ENCODE data around the gene RPS6KA2. TPM values are rescaled to one million over a fixed set of nuclear protein-coding genes. Genes with fewer than 3 reads are reported as not detected.

Gene RPS6KA2
- total RNA-seq, 4 donors from 2014 or later: 12.1 to 116 (median 26.4) TPM

DNA sequence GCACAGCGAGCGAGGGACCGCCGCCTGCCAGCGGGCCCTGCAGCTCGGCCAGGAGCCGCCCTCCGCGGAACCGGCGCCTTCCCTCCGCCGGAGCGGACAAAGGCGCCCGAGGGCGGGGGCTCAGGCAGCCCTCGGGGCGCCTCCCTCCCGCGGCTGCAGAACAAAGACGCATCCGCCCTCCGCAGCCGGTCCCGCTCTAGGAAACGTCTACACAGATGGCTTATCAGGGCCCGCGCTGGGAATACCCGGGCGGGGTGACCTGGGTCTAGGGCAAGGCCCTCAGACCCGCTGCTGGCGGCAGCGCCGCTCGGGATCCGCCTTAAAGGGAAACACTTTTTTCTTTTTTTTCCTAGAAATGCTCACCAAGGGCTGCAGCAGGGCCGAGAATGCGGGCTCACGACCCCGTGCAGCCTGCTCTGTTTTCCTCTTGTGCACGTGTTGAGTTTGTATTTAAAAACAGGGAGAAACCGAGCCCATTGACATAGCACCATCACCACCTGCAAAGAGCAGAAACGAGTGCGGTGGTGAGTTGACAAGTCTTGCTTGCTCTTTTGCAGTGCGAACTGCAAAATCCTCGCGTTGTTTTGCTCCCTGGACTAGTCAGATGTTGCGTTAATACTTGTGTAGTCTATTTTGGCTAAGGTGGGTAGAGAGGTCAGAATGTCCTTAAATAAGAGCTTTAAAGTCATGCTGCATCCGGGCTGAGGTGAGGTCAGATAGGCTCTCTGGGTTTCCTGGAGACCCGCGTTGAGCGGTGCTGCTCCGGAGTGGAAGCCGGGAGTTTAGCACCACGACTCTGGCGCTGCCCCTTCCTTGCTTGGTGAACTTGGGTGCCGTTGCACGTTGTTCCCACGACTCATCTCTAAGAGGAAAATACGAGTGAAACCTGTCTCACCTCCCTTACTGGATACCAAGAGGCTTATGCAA, 1.1 kb upstream of the RPS6KA2 start:
- H3K9me3 ChIP-seq: no peaks in the 10 kb centered on the region
- peak overlapping the region; percentile 67 to 88 (median 74) for H3K4me3 ChIP-seq
- no peaks in the 10 kb centered on the region for H3K27me3 ChIP-seq
- DNase-seq: peak; percentile 60 to 83 (median 81)
- TF ChIP-seq POLR2A (IDR thresholded peaks at IDR 0.05): no peak
- TF ChIP-seq, protein P1, sequence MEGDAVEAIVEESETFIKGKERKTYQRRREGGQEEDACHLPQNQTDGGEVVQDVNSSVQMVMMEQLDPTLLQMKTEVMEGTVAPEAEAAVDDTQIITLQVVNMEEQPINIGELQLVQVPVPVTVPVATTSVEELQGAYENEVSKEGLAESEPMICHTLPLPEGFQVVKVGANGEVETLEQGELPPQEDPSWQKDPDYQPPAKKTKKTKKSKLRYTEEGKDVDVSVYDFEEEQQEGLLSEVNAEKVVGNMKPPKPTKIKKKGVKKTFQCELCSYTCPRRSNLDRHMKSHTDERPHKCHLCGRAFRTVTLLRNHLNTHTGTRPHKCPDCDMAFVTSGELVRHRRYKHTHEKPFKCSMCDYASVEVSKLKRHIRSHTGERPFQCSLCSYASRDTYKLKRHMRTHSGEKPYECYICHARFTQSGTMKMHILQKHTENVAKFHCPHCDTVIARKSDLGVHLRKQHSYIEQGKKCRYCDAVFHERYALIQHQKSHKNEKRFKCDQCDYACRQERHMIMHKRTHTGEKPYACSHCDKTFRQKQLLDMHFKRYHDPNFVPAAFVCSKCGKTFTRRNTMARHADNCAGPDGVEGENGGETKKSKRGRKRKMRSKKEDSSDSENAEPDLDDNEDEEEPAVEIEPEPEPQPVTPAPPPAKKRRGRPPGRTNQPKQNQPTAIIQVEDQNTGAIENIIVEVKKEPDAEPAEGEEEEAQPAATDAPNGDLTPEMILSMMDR (IDR thresholded peaks at IDR 0.05): peak in 1 of 6 experiments; percentile 1
- peaks cover 0 to 12% (median 4%) of the 10 kb centered on the region in 4 donors for H3K4me1 ChIP-seq
- H3K36me3 ChIP-seq: no peaks in the 10 kb centered on the region
- peak overlapping the region; percentile 70 to 96 (median 75) for H3K27ac ChIP-seq

DNA sequence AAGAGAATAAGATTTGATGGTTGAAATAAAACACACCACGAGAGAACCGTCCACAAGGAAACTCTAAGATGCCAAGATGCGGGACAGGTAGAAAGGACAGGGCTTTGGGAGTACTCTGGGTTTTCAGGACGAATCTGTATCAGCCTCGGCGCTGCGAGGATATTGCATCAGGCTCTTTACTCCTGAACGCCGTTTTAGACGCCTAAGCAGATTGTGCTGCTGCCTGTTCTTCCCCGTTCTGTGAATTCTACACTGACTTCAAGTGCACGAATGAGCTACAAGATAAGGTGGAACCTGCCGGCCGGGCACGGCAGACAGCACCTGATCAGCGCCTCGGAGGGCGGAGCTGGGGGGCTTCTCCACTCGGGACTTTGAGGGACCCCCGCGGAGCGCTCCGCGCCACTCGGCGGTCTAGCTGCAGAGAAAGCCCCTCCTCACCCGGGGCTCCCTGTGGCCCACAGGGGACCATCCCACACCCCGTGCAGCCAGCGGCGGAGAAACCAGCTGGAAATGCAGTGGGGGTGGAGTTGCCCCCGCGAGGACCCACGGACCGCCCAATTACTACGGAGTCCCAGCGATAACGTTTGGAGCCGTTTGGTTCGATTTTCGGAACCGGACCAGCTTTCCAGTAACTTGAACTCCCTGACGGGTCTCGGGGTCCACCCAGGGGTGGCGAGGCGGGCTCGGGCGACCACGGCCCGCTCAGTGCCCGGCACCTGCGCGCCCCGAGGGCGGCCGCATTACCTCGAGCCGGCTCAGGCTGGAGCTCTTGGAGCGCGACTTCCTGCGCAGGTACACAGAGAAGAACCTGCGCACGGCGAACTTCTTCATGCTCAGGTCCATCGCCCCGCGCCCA, 646 bp downstream of the RPS6KA2 start:
- Histone ChIP-seq H3K4me1 (peaks cover 0 to 12% (median 4%) of the 10 kb centered on the region in 4 donors), H3K4me3 (peak overlapping the region; percentile 65 to 88 (median 69)), H3K36me3 (no peaks in the 10 kb centered on the region), H3K9me3 (no peaks in the 10 kb centered on the region), H3K27ac (peak overlapping the region; percentile 60 to 79 (median 74)), H3K27me3 (no peaks in the 10 kb centered on the region)
- DNase-seq: peak in 2 of 3 donors; percentile 24 to 60
- no peak for TF ChIP-seq POLR2A (IDR thresholded peaks at IDR 0.05)
- TF ChIP-seq, protein P1 (IDR thresholded peaks at IDR 0.05): no peak

DNA sequence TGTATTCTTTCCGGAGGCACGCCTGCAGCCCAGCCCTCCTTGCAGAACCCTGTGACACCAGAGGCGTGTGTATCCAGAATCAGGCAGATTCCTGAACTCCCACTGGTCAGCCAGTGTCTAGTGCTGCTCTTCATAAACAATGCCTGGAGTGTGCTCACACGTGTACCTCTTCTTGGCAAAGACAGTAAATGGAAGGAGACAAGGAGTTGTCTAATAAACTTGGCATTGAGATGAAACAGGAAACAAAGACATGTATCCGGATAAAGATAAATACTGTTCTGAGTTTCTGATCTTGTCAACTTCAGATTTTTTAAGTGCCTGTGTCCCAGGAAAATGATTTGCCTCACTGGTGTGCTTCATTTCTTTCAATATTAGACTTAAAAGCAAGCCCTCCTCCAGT, 1.7 kb downstream of the RPS6KA2 start:
- TF ChIP-seq POLR2A (IDR thresholded peaks at IDR 0.05): no peak
- TF ChIP-seq, protein P1 (IDR thresholded peaks at IDR 0.05): no peak
- H3K9me3 ChIP-seq: no peaks in the 10 kb centered on the region
- peak overlapping the region in 1 of 4 donors; percentile 70 for H3K4me3 ChIP-seq
- no peaks in the 10 kb centered on the region for H3K36me3 ChIP-seq
- H3K27me3 ChIP-seq: no peaks in the 10 kb centered on the region
- DNase-seq: no peak
- H3K4me1 ChIP-seq: peaks cover 0 to 20% (median 4%) of the 10 kb centered on the region in 4 donors
- H3K27ac ChIP-seq: peak overlapping the region in 2 of 4 donors; percentile 73 to 76

DNA sequence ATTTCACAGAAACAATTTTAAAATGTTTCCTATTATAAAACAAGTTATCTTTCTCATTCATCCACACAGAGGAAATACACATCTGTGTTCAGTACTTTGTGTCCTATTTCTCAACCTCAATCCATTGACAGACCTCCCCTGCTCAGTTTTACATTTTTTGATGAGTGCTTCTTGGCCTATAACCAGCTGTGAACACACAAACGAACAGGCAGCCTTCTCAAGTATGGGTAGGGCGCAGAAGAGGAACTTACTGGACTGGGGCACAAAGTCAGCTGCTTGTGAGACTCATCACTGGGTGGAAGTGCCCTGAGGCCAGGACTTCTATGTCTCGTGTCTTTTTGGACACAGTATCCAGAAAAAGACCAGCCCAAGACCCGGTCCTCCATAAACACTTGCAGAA, 2.8 kb downstream of the RPS6KA2 start:
- TF ChIP-seq, protein P1 (IDR thresholded peaks at IDR 0.05): no peak
- no peak for TF ChIP-seq POLR2A (IDR thresholded peaks at IDR 0.05)
- Histone ChIP-seq H3K4me1 (peaks cover 0 to 20% (median 4%) of the 10 kb centered on the region in 4 donors), H3K9me3 (no peaks in the 10 kb centered on the region), H3K4me3 (no peak overlapping the region), H3K36me3 (no peaks in the 10 kb centered on the region), H3K27ac (peak overlapping the region in 2 of 4 donors; percentile 48 to 76), H3K27me3 (no peaks in the 10 kb centered on the region)
- DNase-seq: no peak

DNA sequence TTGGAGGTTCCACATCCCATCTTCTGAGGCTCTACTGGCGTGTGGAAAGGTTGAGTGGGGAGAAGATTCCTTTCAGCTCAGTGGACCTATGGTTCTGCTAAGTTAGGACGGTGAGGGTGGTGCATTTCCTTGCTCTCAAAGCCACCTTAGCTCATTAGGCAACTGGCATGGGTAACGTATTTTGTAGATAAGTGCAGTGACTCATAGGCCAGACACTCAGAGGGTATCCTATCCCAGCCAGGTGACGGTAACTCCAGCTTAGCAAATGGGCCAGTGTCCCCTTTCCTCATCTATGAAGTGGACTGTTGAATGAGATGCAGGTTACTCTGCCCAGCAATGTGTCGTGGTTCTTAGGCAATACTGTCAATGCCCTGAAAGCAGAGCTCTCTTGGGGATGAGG, 3.7 kb downstream of the RPS6KA2 start:
- Histone ChIP-seq H3K36me3 (no peaks in the 10 kb centered on the region), H3K4me1 (peaks cover 0 to 12% (median 2%) of the 10 kb centered on the region in 4 donors), H3K4me3 (no peak overlapping the region), H3K9me3 (no peaks in the 10 kb centered on the region), H3K27ac (peak overlapping the region in 2 of 4 donors; percentile 25 to 76), H3K27me3 (no peaks in the 10 kb centered on the region)
- TF ChIP-seq, protein P1 (IDR thresholded peaks at IDR 0.05): no peak
- no peak for TF ChIP-seq POLR2A (IDR thresholded peaks at IDR 0.05)
- no peak for DNase-seq

All from Peyer's patch (tissue), 4 donors.